Measurements from ENCODE around the gene PHIP.

- TF ChIP-seq CEBPB (IDR thresholded peaks at IDR 0.05; ENCODE audit: low read depth), result no peak
- TF ChIP-seq EZH2phosphoT487 (IDR thresholded peaks at IDR 0.05; ENCODE audit: borderline replicate concordance), result no peak
These were observed 46.0 kb downstream of the PHIP start for GRCh38 chr6:79031821-79032590.

Measured in HCT116 (cell line).